GM23338 (cell line): Measurements from ENCODE around the gene PHGDH. TPM values are rescaled to one million over a fixed set of nuclear protein-coding genes. Genes with fewer than 3 reads are reported as not detected.

ENCODE experiments used
- ATAC-seq: fragments of 200-7000 bp; cut with Tn5 transposase; 3 replicates; pipeline ENCODE4 v1.9.1; 2020
- DNase-seq: peaks from one replicate; pipeline ENCODE4 v3.0.0-alpha.2; 2015; ENCODE audit warnings: low spot score
- H2AFZ ChIP-seq: fragments of 200-600 bp; sonication (generic); 2 replicates; pipeline ENCODE4 v1.8.0; 2016; ENCODE audit warnings: antibody characterized with exemption, mild to moderate bottlenecking, moderate library complexity
- H3F3A ChIP-seq: fragments of 200-600 bp; sonication (generic); replicated peaks from 2 replicates; pipeline ENCODE4 v1.8.0; 2017; ENCODE audit warnings: antibody characterized with exemption, mixed run types, low read depth
- H3K27ac ChIP-seq: fragments of 200-600 bp; sonication (generic); 2 replicates; pipeline ENCODE4 v1.6.1; 2016; ENCODE audit warnings: low read depth
- H3K27me3 ChIP-seq: fragments of 200-600 bp; sonication (generic); 2 replicates; pipeline ENCODE4 v1.8.0; 2016; ENCODE audit warnings: mild to moderate bottlenecking, mixed run types, moderate library complexity; ENCODE audit not compliant: insufficient read depth
- H3K36me3 ChIP-seq: fragments of 200-600 bp; sonication (generic); 2 replicates; pipeline ENCODE4 v1.8.0; 2016; ENCODE audit warnings: mild to moderate bottlenecking; ENCODE audit not compliant: insufficient read depth
- H3K4me1 ChIP-seq: fragments of 200-600 bp; sonication (generic); 2 replicates; pipeline ENCODE4 v1.8.0; 2016; ENCODE audit warnings: mild to moderate bottlenecking, moderate library complexity; ENCODE audit not compliant: insufficient read depth
- H3K4me2 ChIP-seq: fragments of 200-600 bp; sonication (generic); 2 replicates; pipeline ENCODE4 v1.7.1; 2017; ENCODE audit warnings: mixed run types
- H3K4me3 ChIP-seq: fragments of 200-600 bp; sonication (generic); 2 replicates; pipeline ENCODE4 v1.6.1; 2016; ENCODE audit warnings: mixed run types
- H3K79me2 ChIP-seq: fragments of 200-600 bp; sonication (generic); replicated peaks from 2 replicates; pipeline ENCODE4 v1.8.0; 2017; ENCODE audit warnings: mild to moderate bottlenecking; ENCODE audit not compliant: insufficient read depth
- H3K9me2 ChIP-seq: fragments of 200-600 bp; sonication (generic); 2 replicates; pipeline ENCODE4 v1.8.0; 2017; ENCODE audit not compliant: insufficient read depth
- H4K20me1 ChIP-seq: fragments of 200-600 bp; sonication (generic); replicated peaks from 2 replicates; pipeline ENCODE4 v1.8.0; 2017; ENCODE audit warnings: mild to moderate bottlenecking; ENCODE audit not compliant: insufficient read depth
- H3K27ac Mint-ChIP-seq: 2 replicates; pipeline ENCODE4 v1.8.0; 2020; ENCODE audit warnings: inconsistent platforms, mild to moderate bottlenecking, moderate library complexity, mixed read lengths
- H3K27me3 Mint-ChIP-seq: 3 replicates; pipeline ENCODE4 v1.8.0; 2022; ENCODE audit warnings: low read depth, mild to moderate bottlenecking, moderate library complexity, mixed read lengths, inconsistent platforms; ENCODE audit not compliant: insufficient read depth, poor library complexity
- H3K36me3 Mint-ChIP-seq: 3 replicates; pipeline ENCODE4 v1.8.0; 2021; ENCODE audit warnings: low read depth, mild to moderate bottlenecking, inconsistent platforms, moderate library complexity, mixed read lengths
- H3K4me1 Mint-ChIP-seq: 3 replicates; pipeline ENCODE4 v1.8.0; 2020; ENCODE audit warnings: mild to moderate bottlenecking, inconsistent platforms, mixed read lengths
- H3K4me3 Mint-ChIP-seq: 3 replicates; pipeline ENCODE4 v1.8.0; 2021; ENCODE audit warnings: moderate library complexity, mild to moderate bottlenecking, inconsistent platforms, mixed read lengths
- H3K9me3 Mint-ChIP-seq: 3 replicates; pipeline ENCODE4 v1.8.0; 2020; ENCODE audit warnings: moderate library complexity, mild to moderate bottlenecking, inconsistent platforms, mixed read lengths
- CREB1 ChIP-seq: fragments of 250-450 bp; sonication (Bioruptor Pico); IDR thresholded peaks from 2 replicates; pipeline ENCODE4 v1.5.0; 2020; ENCODE audit warnings: low read depth, mild to moderate bottlenecking, moderate library complexity
- EZH2 ChIP-seq: fragments of 200-600 bp; sonication (generic); IDR thresholded peaks from one replicate; pipeline ENCODE4 v1.8.0; 2017; ENCODE audit warnings: antibody characterized with exemption, mild to moderate bottlenecking, low read depth; ENCODE audit not compliant: unreplicated experiment
- EZH2phosphoT487 ChIP-seq: fragments of 200-600 bp; sonication (generic); IDR thresholded peaks from one replicate; pipeline ENCODE4 v1.8.1; 2018; ENCODE audit warnings: antibody characterized with exemption; ENCODE audit not compliant: unreplicated experiment
- JUNB ChIP-seq: IDR thresholded peaks from one replicate; pipeline ENCODE4 v1.6.1; 2016; ENCODE audit warnings: antibody characterized with exemption; ENCODE audit not compliant: unreplicated experiment
- NANOG ChIP-seq: IDR thresholded peaks from 2 replicates; pipeline ENCODE4 v1.6.1; 2016; ENCODE audit warnings: antibody characterized with exemption, borderline replicate concordance
- POLR2AphosphoS5 ChIP-seq: IDR thresholded peaks from 2 replicates; pipeline ENCODE4 v1.6.1; 2016; ENCODE audit warnings: antibody characterized with exemption, low read depth
- STAT1 ChIP-seq: IDR thresholded peaks from one replicate; pipeline ENCODE4 v1.6.1; 2016; ENCODE audit warnings: antibody characterized with exemption; ENCODE audit not compliant: unreplicated experiment
- ZNF114 ChIP-seq: fragments of 250-450 bp; sonication (Bioruptor Pico); IDR thresholded peaks from 2 replicates; pipeline ENCODE4 v1.5.0; 2020; ENCODE audit warnings: mild to moderate bottlenecking, moderate library complexity
- ZNF331 ChIP-seq: fragments of 250-450 bp; sonication (Bioruptor Pico); IDR thresholded peaks from 2 replicates; pipeline ENCODE4 v1.5.0; 2020; ENCODE audit warnings: low read depth, mild to moderate bottlenecking, moderate library complexity
- polyA plus RNA-seq: library from polyadenylated mRNA; unstranded; fragments of >200 nt; fragmentation: Nextera tagmentation; extraction: Ambion mirVana; gene quantifications from 2 replicates; pipeline ENCODE4 v1.2.1, GENCODE V29; 2016
- total RNA-seq: library from RNA; depleted of rRNA; stranded (reverse); fragments of >200 nt; shearing (Covaris generic); gene quantifications from 2 replicates; pipeline ENCODE4 v1.2.3, GENCODE V29; 2014
- TF ChIP-seq, protein P1 (sequence below): IDR thresholded peaks from 2 replicates; pipeline ENCODE4 v1.6.1; 2016; ENCODE audit warnings: antibody characterized with exemption
- TF ChIP-seq, protein P2 (sequence below): IDR thresholded peaks from one replicate; pipeline ENCODE4 v1.6.1; 2018; ENCODE audit warnings: antibody characterized with exemption; ENCODE audit not compliant: unreplicated experiment
- TF ChIP-seq, protein P3 (sequence below), 2 experiments: fragments of 200-600 bp in 1 of 2; sonication (generic) in 1 of 2; conservative IDR thresholded peaks; 2 replicates each; pipeline versions ENCODE4 v1.5.1 to v1.6.1; 2016 to 2017; ENCODE audit warnings: antibody characterized with exemption in 2 of 2, low read depth in 2 of 2, mild to moderate bottlenecking in 2 of 2, moderate library complexity in 1 of 2
- TF ChIP-seq, protein P4 (sequence below): fragments of 250-450 bp; sonication (Bioruptor Pico); IDR thresholded peaks from 2 replicates; pipeline ENCODE4 v1.5.0; 2020; ENCODE audit warnings: mild to moderate bottlenecking, moderate library complexity

Gene PHGDH
- total and polyA plus RNA-seq, 2 experiments from 2014 or later, result 612 to 885 TPM

DNA sequence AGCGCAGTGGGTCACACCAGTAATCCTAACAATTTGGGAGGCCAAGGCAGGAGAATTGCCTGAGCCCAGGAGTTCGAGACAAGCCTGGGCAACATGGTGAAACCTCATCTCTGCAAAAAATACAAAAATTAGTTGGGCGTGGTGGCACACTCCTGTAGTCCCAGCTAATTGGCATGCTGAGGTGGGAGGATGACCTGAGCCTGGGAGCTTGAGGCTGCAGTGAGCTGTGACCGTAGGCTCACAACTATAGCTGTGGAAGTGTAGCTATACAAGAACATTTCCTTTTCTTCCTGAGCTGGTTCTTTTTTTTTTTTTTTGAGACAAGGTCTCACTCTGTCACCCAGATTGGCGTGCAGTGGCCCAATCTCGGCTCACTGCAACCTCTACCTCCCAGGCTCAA is 44.6 kb upstream of the PHGDH start:
- H3K4me1 ChIP-seq, result 0 out of 2 replicates have a peak, but pooled peaks cover 2% of the 10 kb centered on the region
- H3K4me2 ChIP-seq, result no peak overlapping the region
- TF ChIP-seq, protein P1, sequence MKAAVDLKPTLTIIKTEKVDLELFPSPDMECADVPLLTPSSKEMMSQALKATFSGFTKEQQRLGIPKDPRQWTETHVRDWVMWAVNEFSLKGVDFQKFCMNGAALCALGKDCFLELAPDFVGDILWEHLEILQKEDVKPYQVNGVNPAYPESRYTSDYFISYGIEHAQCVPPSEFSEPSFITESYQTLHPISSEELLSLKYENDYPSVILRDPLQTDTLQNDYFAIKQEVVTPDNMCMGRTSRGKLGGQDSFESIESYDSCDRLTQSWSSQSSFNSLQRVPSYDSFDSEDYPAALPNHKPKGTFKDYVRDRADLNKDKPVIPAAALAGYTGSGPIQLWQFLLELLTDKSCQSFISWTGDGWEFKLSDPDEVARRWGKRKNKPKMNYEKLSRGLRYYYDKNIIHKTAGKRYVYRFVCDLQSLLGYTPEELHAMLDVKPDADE, result no peak
- no peak for TF ChIP-seq CREB1 (CRISPR knock-in tag)
- no peak for TF ChIP-seq EZH2
- TF ChIP-seq NANOG, result no peak
- TF ChIP-seq STAT1, result no peak
- TF ChIP-seq, protein P2, sequence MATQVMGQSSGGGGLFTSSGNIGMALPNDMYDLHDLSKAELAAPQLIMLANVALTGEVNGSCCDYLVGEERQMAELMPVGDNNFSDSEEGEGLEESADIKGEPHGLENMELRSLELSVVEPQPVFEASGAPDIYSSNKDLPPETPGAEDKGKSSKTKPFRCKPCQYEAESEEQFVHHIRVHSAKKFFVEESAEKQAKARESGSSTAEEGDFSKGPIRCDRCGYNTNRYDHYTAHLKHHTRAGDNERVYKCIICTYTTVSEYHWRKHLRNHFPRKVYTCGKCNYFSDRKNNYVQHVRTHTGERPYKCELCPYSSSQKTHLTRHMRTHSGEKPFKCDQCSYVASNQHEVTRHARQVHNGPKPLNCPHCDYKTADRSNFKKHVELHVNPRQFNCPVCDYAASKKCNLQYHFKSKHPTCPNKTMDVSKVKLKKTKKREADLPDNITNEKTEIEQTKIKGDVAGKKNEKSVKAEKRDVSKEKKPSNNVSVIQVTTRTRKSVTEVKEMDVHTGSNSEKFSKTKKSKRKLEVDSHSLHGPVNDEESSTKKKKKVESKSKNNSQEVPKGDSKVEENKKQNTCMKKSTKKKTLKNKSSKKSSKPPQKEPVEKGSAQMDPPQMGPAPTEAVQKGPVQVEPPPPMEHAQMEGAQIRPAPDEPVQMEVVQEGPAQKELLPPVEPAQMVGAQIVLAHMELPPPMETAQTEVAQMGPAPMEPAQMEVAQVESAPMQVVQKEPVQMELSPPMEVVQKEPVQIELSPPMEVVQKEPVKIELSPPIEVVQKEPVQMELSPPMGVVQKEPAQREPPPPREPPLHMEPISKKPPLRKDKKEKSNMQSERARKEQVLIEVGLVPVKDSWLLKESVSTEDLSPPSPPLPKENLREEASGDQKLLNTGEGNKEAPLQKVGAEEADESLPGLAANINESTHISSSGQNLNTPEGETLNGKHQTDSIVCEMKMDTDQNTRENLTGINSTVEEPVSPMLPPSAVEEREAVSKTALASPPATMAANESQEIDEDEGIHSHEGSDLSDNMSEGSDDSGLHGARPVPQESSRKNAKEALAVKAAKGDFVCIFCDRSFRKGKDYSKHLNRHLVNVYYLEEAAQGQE, result no peak
- TF ChIP-seq ZNF114 (CRISPR knock-in tag), result no peak
- TF ChIP-seq, protein P3, sequence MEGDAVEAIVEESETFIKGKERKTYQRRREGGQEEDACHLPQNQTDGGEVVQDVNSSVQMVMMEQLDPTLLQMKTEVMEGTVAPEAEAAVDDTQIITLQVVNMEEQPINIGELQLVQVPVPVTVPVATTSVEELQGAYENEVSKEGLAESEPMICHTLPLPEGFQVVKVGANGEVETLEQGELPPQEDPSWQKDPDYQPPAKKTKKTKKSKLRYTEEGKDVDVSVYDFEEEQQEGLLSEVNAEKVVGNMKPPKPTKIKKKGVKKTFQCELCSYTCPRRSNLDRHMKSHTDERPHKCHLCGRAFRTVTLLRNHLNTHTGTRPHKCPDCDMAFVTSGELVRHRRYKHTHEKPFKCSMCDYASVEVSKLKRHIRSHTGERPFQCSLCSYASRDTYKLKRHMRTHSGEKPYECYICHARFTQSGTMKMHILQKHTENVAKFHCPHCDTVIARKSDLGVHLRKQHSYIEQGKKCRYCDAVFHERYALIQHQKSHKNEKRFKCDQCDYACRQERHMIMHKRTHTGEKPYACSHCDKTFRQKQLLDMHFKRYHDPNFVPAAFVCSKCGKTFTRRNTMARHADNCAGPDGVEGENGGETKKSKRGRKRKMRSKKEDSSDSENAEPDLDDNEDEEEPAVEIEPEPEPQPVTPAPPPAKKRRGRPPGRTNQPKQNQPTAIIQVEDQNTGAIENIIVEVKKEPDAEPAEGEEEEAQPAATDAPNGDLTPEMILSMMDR (conservative IDR thresholded peaks at IDR 0.05; ENCODE audit: low read depth in 2 of 2), result no peak
- TF ChIP-seq, protein P4, sequence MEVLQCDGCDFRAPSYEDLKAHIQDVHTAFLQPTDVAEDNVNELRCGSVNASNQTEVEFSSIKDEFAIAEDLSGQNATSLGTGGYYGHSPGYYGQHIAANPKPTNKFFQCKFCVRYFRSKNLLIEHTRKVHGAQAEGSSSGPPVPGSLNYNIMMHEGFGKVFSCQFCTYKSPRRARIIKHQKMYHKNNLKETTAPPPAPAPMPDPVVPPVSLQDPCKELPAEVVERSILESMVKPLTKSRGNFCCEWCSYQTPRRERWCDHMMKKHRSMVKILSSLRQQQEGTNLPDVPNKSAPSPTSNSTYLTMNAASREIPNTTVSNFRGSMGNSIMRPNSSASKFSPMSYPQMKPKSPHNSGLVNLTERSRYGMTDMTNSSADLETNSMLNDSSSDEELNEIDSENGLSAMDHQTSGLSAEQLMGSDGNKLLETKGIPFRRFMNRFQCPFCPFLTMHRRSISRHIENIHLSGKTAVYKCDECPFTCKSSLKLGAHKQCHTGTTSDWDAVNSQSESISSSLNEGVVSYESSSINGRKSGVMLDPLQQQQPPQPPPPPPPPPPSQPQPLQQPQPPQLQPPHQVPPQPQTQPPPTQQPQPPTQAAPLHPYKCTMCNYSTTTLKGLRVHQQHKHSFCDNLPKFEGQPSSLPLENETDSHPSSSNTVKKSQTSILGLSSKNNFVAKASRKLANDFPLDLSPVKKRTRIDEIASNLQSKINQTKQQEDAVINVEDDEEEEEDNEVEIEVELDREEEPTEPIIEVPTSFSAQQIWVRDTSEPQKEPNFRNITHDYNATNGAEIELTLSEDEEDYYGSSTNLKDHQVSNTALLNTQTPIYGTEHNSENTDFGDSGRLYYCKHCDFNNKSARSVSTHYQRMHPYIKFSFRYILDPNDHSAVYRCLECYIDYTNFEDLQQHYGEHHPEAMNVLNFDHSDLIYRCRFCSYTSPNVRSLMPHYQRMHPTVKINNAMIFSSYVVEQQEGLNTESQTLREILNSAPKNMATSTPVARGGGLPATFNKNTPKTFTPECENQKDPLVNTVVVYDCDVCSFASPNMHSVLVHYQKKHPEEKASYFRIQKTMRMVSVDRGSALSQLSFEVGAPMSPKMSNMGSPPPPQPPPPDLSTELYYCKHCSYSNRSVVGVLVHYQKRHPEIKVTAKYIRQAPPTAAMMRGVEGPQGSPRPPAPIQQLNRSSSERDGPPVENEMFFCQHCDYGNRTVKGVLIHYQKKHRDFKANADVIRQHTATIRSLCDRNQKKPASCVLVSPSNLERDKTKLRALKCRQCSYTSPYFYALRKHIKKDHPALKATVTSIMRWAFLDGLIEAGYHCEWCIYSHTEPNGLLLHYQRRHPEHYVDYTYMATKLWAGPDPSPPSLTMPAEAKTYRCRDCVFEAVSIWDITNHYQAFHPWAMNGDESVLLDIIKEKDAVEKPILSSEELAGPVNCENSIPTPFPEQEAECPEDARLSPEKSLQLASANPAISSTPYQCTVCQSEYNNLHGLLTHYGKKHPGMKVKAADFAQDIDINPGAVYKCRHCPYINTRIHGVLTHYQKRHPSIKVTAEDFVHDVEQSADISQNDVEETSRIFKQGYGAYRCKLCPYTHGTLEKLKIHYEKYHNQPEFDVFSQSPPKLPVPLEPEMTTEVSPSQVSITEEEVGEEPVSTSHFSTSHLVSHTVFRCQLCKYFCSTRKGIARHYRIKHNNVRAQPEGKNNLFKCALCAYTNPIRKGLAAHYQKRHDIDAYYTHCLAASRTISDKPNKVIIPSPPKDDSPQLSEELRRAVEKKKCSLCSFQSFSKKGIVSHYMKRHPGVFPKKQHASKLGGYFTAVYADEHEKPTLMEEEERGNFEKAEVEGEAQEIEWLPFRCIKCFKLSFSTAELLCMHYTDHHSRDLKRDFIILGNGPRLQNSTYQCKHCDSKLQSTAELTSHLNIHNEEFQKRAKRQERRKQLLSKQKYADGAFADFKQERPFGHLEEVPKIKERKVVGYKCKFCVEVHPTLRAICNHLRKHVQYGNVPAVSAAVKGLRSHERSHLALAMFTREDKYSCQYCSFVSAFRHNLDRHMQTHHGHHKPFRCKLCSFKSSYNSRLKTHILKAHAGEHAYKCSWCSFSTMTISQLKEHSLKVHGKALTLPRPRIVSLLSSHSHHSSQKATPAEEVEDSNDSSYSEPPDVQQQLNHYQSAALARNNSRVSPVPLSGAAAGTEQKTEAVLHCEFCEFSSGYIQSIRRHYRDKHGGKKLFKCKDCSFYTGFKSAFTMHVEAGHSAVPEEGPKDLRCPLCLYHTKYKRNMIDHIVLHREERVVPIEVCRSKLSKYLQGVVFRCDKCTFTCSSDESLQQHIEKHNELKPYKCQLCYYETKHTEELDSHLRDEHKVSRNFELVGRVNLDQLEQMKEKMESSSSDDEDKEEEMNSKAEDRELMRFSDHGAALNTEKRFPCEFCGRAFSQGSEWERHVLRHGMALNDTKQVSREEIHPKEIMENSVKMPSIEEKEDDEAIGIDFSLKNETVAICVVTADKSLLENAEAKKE, result no peak
- TF ChIP-seq ZNF331, result no peak
- no peak for TF ChIP-seq JUNB
- no peak for TF ChIP-seq EZH2phosphoT487
- no peak for TF ChIP-seq POLR2AphosphoS5
- DNase-seq (no peak), ATAC-seq (no peak)
- no peaks in the 10 kb centered on the region for H3F3A ChIP-seq
- Mint-ChIP-seq H3K4me1 (peaks cover 4% of the 10 kb centered on the region), H3K27me3 (peaks cover 1% of the 10 kb centered on the region), H3K9me3 (no peaks in the 10 kb centered on the region; the same call in 2 of the 3 replicates), H3K36me3 (no peaks in the 10 kb centered on the region), H3K4me3 (no peak overlapping the region), H3K27ac (no peak overlapping the region)
- no peaks in the 10 kb centered on the region for H3K36me3 ChIP-seq
- H3K27ac ChIP-seq, result no peak overlapping the region
- H3K27me3 ChIP-seq, result no peaks in the 10 kb centered on the region
- H3K4me3 ChIP-seq, result no peak overlapping the region
- H4K20me1 ChIP-seq, result no peaks in the 10 kb centered on the region
- H3K79me2 ChIP-seq, result no peaks in the 10 kb centered on the region
- no peak overlapping the region for H2AFZ ChIP-seq
- no peaks in the 10 kb centered on the region for H3K9me2 ChIP-seq
